Measurements from ENCODE around the gene RSBN1L. TPM values are rescaled to one million over a fixed set of nuclear protein-coding genes. Genes with fewer than 3 reads are reported as not detected.
"Not testable (repeated sequence)": the region's sequence is repeated elsewhere in the genome, so short reads cannot be mapped to it uniquely, and the experiment has no call there.

RSBN1L gene
- 10 to 100 TPM; 17.0 to 20.7 (median 17.4) TPM for total RNA-seq

- DNase-seq, result peak; percentile 97
- Mint-ChIP-seq H3K27me3 (ENCODE audit: low read depth) (no peaks in the 10 kb centered on the region), H3K4me1 (ENCODE audit: low read depth) (peaks cover 51% of the 10 kb centered on the region), H3K36me3 (ENCODE audit: insufficient read depth) (peaks cover 8% of the 10 kb centered on the region), H3K9me3 (no peaks in the 10 kb centered on the region), H3K4me3 (peak within 1 kb of the TSS; percentile 99)
- peak; percentile 96 for ATAC-seq
Observed at GRCh38 chr7:77696057-77696642, at the start of gene RSBN1L. Gene RSBN1L (plus strand): TSS chr7:77696459. CDS start chr7:77696470, 11 bp downstream.

- Mint-ChIP-seq H3K36me3 (ENCODE audit: insufficient read depth) (peaks cover 3% of the 10 kb centered on the region), H3K4me3 (no peak overlapping the region), H3K4me1 (ENCODE audit: low read depth) (no peaks in the 10 kb centered on the region), H3K9me3 (no peaks in the 10 kb centered on the region), H3K27me3 (ENCODE audit: low read depth) (no peaks in the 10 kb centered on the region)
- no peak for ATAC-seq
- no peak for DNase-seq
Observed at GRCh38 chr7:77648742-77649338, 47.4 kb upstream of the RSBN1L start.

GRCh38 chr7:77649716-77650349 lies 46.4 kb upstream of the RSBN1L start:
- no peaks in the 10 kb centered on the region for H3K36me3 Mint-ChIP-seq (ENCODE audit: insufficient read depth)
- ATAC-seq (no peak), DNase-seq (no peak)
- no peaks in the 10 kb centered on the region for H3K4me1 Mint-ChIP-seq (ENCODE audit: low read depth)
- H3K4me3 Mint-ChIP-seq, result no peak overlapping the region
- no peaks in the 10 kb centered on the region for H3K27me3 Mint-ChIP-seq (ENCODE audit: low read depth)
- H3K9me3 Mint-ChIP-seq, result no peaks in the 10 kb centered on the region

- ATAC-seq, result no peak
Observed at GRCh38 chr7:77651575-77652162, 44.6 kb upstream of the RSBN1L start.

GRCh38 chr7:77652826-77653225 lies 43.4 kb upstream of the RSBN1L start:
- H3K27me3 Mint-ChIP-seq (ENCODE audit: low read depth); H3K4me1 Mint-ChIP-seq (ENCODE audit: low read depth); DNase-seq; H3K4me3 Mint-ChIP-seq; ATAC-seq; H3K36me3 Mint-ChIP-seq (ENCODE audit: insufficient read depth); H3K9me3 Mint-ChIP-seq: not testable (repeated sequence)

More at GRCh38 chr7:77651575-77652162, 44.6 kb upstream of the RSBN1L start:
- no peaks in the 10 kb centered on the region for H3K4me1 Mint-ChIP-seq (ENCODE audit: low read depth)
- no peaks in the 10 kb centered on the region for H3K36me3 Mint-ChIP-seq (ENCODE audit: insufficient read depth)
- no peaks in the 10 kb centered on the region for H3K9me3 Mint-ChIP-seq
- H3K27me3 Mint-ChIP-seq (ENCODE audit: low read depth), result no peaks in the 10 kb centered on the region
- H3K4me3 Mint-ChIP-seq, result no peak overlapping the region
- peak; percentile 10 for DNase-seq

- Mint-ChIP-seq H3K36me3 (ENCODE audit: insufficient read depth) (no peaks in the 10 kb centered on the region), H3K4me1 (ENCODE audit: low read depth) (no peaks in the 10 kb centered on the region), H3K27me3 (ENCODE audit: low read depth) (no peaks in the 10 kb centered on the region), H3K9me3 (no peaks in the 10 kb centered on the region), H3K4me3 (no peak overlapping the region)
- DNase-seq, result no peak
- no peak for ATAC-seq
Observed at GRCh38 chr7:77653572-77653971, 42.7 kb upstream of the RSBN1L start.

- Mint-ChIP-seq H3K36me3 (ENCODE audit: insufficient read depth) (no peaks in the 10 kb centered on the region), H3K4me1 (ENCODE audit: low read depth) (no peaks in the 10 kb centered on the region), H3K9me3 (no peaks in the 10 kb centered on the region), H3K27me3 (ENCODE audit: low read depth) (no peaks in the 10 kb centered on the region), H3K4me3 (no peak overlapping the region)
- DNase-seq, result no peak
- no peak for ATAC-seq
Observed at GRCh38 chr7:77655356-77655755, 40.9 kb upstream of the RSBN1L start.

- H3K4me3 Mint-ChIP-seq, result no peak overlapping the region
- ATAC-seq (no peak), DNase-seq (no peak)
- no peaks in the 10 kb centered on the region for H3K27me3 Mint-ChIP-seq (ENCODE audit: low read depth)
- H3K9me3 Mint-ChIP-seq, result no peaks in the 10 kb centered on the region
- no peaks in the 10 kb centered on the region for H3K4me1 Mint-ChIP-seq (ENCODE audit: low read depth)
- no peaks in the 10 kb centered on the region for H3K36me3 Mint-ChIP-seq (ENCODE audit: insufficient read depth)
Observed at GRCh38 chr7:77655836-77656455, 40.3 kb upstream of the RSBN1L start.

- H3K4me1 Mint-ChIP-seq (ENCODE audit: low read depth), result no peaks in the 10 kb centered on the region
- ATAC-seq (peak in 1 of 2 donors; percentile 60), DNase-seq (no peak)
- H3K27me3 Mint-ChIP-seq (ENCODE audit: low read depth), result no peaks in the 10 kb centered on the region
- H3K9me3 Mint-ChIP-seq, result no peaks in the 10 kb centered on the region
- H3K4me3 Mint-ChIP-seq, result no peak overlapping the region
- H3K36me3 Mint-ChIP-seq (ENCODE audit: insufficient read depth), result no peaks in the 10 kb centered on the region
Observed at GRCh38 chr7:77657427-77658224, 38.6 kb upstream of the RSBN1L start.

- no peaks in the 10 kb centered on the region for H3K9me3 Mint-ChIP-seq
- ATAC-seq (no peak), DNase-seq (no peak)
- no peaks in the 10 kb centered on the region for H3K36me3 Mint-ChIP-seq (ENCODE audit: insufficient read depth)
- H3K27me3 Mint-ChIP-seq (ENCODE audit: low read depth), result no peaks in the 10 kb centered on the region
- no peaks in the 10 kb centered on the region for H3K4me1 Mint-ChIP-seq (ENCODE audit: low read depth)
- no peak overlapping the region for H3K4me3 Mint-ChIP-seq
Observed at GRCh38 chr7:77658928-77659327, 37.3 kb upstream of the RSBN1L start.

GRCh38 chr7:77661816-77662215 lies 34.4 kb upstream of the RSBN1L start:
- H3K27me3 Mint-ChIP-seq (ENCODE audit: low read depth), result no peaks in the 10 kb centered on the region
- H3K4me3 Mint-ChIP-seq, result no peak overlapping the region
- H3K9me3 Mint-ChIP-seq, result no peaks in the 10 kb centered on the region
- DNase-seq (no peak), ATAC-seq (no peak)
- no peaks in the 10 kb centered on the region for H3K36me3 Mint-ChIP-seq (ENCODE audit: insufficient read depth)
- no peaks in the 10 kb centered on the region for H3K4me1 Mint-ChIP-seq (ENCODE audit: low read depth)

GRCh38 chr7:77662869-77663268 lies 33.4 kb upstream of the RSBN1L start:
- Mint-ChIP-seq H3K4me1 (ENCODE audit: low read depth) (no peaks in the 10 kb centered on the region), H3K36me3 (ENCODE audit: insufficient read depth) (no peaks in the 10 kb centered on the region), H3K4me3 (no peak overlapping the region), H3K27me3 (ENCODE audit: low read depth) (no peaks in the 10 kb centered on the region), H3K9me3 (no peaks in the 10 kb centered on the region)
- DNase-seq (no peak), ATAC-seq (no peak)

GRCh38 chr7:77664715-77665114 lies 31.5 kb upstream of the RSBN1L start:
- Mint-ChIP-seq H3K9me3 (no peaks in the 10 kb centered on the region), H3K27me3 (ENCODE audit: low read depth) (no peaks in the 10 kb centered on the region), H3K4me1 (ENCODE audit: low read depth) (no peaks in the 10 kb centered on the region), H3K36me3 (ENCODE audit: insufficient read depth) (no peaks in the 10 kb centered on the region), H3K4me3 (no peak overlapping the region)
- ATAC-seq, result no peak
- DNase-seq, result no peak

- no peak for ATAC-seq
- Mint-ChIP-seq H3K4me1 (ENCODE audit: low read depth) (no peaks in the 10 kb centered on the region), H3K9me3 (no peaks in the 10 kb centered on the region), H3K27me3 (ENCODE audit: low read depth) (no peaks in the 10 kb centered on the region), H3K36me3 (ENCODE audit: insufficient read depth) (no peaks in the 10 kb centered on the region), H3K4me3 (no peak overlapping the region)
- DNase-seq, result no peak
Observed at GRCh38 chr7:77665161-77665560, 31.1 kb upstream of the RSBN1L start.
